ENCODE results near the gene TUBB. TPM values are rescaled to one million over a fixed set of nuclear protein-coding genes. Genes with fewer than 3 reads are reported as not detected.

Gene TUBB
- total RNA-seq, 1 experiment from 2014 or later = 1,719 TPM

- Histone ChIP-seq H2BK5ac (ENCODE audit: insufficient read length, low read length) (no peak overlapping the region), H4K20me1 (ENCODE audit: control insufficient read depth, insufficient read depth, insufficient read length) (no peaks in the 10 kb centered on the region), H2BK120ac (ENCODE audit: low read depth, low read length, poor library complexity, severe bottlenecking) (no peak overlapping the region), H3K4me1 (ENCODE audit: insufficient read depth, low read length) (peaks cover 3% of the 10 kb centered on the region; the same call in 1 of the 2 replicates), H3K23ac (ENCODE audit: insufficient read length, low read depth, low read length) (no peak overlapping the region), H2BK15ac (ENCODE audit: low read depth, low read length) (no peak overlapping the region), H2AFZ (ENCODE audit: low read length) (no peak overlapping the region), H3K4ac (ENCODE audit: low read depth, low read length) (no peak overlapping the region), H3K18ac (ENCODE audit: insufficient read length, low read depth, low read length) (no peak overlapping the region), H3K56ac (ENCODE audit: insufficient read length, low read depth, low read length) (no peak overlapping the region), H3K27me3 (ENCODE audit: insufficient read depth, low read length) (no peaks in the 10 kb centered on the region), H4K8ac (replicated peaks; ENCODE audit: insufficient read length, low read depth, low read length) (no peak overlapping the region), H3K79me1 (ENCODE audit: insufficient read depth, low read depth, low read length, poor library complexity, severe bottlenecking) (no peaks in the 10 kb centered on the region), H3K4me2 (ENCODE audit: insufficient read depth, insufficient read length, low read length) (peak overlapping the region; percentile 89), H4K91ac (ENCODE audit: insufficient read length, low read depth, low read length) (no peak overlapping the region), H3T11ph (ENCODE audit: low read length) (no peak overlapping the region), H3K23me2 (ENCODE audit: insufficient read length, low read depth, low read length, poor library complexity, severe bottlenecking) (peaks cover 29% of the 10 kb centered on the region), H3K79me2 (ENCODE audit: insufficient read depth, low read length) (peaks cover 2% of the 10 kb centered on the region; the same call in 1 of the 2 replicates), H4K5ac (ENCODE audit: insufficient read length, low read depth, low read length) (no peak overlapping the region), H2AK5ac (ENCODE audit: insufficient read length, low read length) (no peak overlapping the region), H3K9ac (ENCODE audit: extremely low read depth, insufficient read length, low read length) (peak overlapping the region; percentile 54), H3K27ac (ENCODE audit: insufficient read length, low read depth, low read length) (no peak overlapping the region), H2BK12ac (ENCODE audit: insufficient read length, low read depth, low read length) (no peak overlapping the region), H3K14ac (ENCODE audit: insufficient read depth, low read length) (no peak overlapping the region), H2BK20ac (ENCODE audit: low read depth, low read length, poor library complexity, severe bottlenecking) (no peak overlapping the region), H3K9me3 (ENCODE audit: control insufficient read depth, low read depth, low read length) (no peaks in the 10 kb centered on the region)
- Mint-ChIP-seq H3K4me1 (peaks cover 46 to 49% of the 10 kb centered on the region in 2 experiments), H3K27me3 (ENCODE audit: low read depth) (peaks cover 3% of the 10 kb centered on the region; the same call in 1 of the 2 replicates), H3K9me3 (no peaks in the 10 kb centered on the region), H3K27ac (peak overlapping the region; percentile 77 to 90 (median 88); a peak in 6 of 7 replicates), H3K36me3 (ENCODE audit: insufficient read depth in 1 of 3, low read depth in 3 of 3) (peaks cover 4 to 19% (median 14%) of the 10 kb centered on the region in 3 experiments; a peak in 5 of 7 replicates), H3K4me3 (peak overlapping the region; percentile 88 to 90)
- DNase-seq = no peak
- no peak for TF ChIP-seq CTCF (conservative IDR thresholded peaks at IDR 0.05)
- no CpG with 5 or more reads among the region's 4 CpGs for WGBS (ENCODE audit: extremely low coverage, insufficient read length, low lambda C conversion rate)
Measured at GRCh38 chr6:30689985-30690384, 30.2 kb upstream of the TUBB start.
